Muscle of back (tissue), 11 donors: ENCODE data around the gene BAHD1. TPM values are rescaled to one million over a fixed set of nuclear protein-coding genes. Genes with fewer than 3 reads are reported as not detected.

ENCODE experiments used
- DNase-seq, 3 donors: peaks; one replicate each; pipeline versions ENCODE4 v3.0.0 to v3.0.0-alpha.2; 2013
- polyA plus RNA-seq, 10 donors: library from polyadenylated mRNA; unstranded; fragments of 120-200 nt; gene quantifications; one replicate each; pipeline ENCODE4 v1.2.1, GENCODE V29; 2013; ENCODE audit not compliant: insufficient read length in 10 of 10

Gene BAHD1
- polyA plus RNA-seq, 10 donors, result 15.9 to 22.7 (median 18.2) TPM

DNA sequence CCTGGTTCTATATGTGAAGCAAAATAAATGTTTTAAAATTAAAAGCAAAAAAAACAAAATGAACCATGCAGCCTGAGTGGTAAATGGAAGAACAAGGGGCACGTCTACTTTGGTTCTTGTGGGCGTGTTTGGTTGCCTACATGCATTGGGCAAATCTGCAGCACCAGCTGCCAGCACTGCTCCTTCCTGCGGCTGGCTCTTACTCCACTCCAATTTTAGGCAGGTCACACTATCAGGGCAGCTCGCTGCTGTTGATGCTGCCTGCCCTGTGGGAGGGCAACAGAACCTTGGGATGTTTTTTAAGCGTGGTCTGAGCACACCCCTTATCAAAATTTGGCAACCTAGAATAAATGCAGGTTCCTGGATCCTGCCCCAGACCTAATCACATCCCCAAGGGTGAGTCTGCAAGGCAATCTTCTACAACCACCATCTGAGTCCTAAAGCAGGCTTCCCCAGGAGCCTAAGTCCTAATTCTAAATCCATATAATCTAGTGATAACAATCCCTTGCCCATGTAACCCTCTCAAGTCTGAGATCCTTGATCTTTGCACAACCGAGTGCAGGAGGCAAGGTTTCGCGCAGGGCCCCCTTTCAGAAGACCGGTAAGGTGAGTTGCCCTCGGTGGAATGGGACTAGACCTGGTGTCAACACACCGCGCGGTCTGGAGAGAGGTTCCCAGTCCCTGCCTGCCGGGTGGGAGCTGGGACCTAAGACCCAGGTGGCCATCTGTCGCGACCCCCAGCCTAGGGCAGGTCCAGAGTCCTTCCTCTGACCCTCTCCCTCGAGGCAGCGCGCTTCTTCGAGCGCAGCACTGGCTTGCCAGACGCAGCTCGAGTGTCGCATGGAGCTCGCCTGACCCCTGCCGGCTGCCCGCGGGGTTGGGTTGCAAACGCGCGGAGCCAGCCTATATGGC lies 19.3 kb upstream of the BAHD1 start:
- peak in 2 of 3 donors; percentile 77 to 87 for DNase-seq

DNA sequence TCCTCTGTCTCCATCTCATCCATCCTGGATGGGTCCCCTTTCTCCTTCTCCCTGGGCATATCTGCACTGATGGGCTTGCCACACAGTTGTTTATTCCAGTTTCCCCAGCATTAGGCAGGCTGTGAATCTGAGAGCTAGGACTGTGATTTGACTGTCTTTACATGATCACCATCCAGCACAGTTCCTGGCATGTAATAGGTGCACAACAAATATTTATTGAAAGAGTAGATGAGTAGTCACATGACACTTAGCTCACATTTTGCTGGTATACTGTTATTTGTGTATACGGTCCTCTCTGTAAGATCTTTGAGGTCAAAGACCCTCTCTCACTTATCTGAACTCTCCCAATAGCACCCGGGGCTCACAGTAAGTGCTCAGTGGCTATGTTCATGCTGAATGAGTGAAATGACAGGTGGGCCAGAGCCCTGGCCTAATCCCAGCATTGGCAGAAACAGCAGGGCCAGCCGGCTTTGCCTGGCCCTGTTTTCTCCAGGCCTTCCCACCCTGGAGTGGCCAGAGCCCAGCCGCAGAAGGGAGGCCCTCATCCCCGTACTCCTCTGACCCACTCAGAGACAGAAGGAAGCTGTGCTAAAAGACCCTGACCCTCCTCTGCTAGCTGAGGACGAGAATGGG lies 16.2 kb upstream of the BAHD1 start:
- peak in 2 of 3 donors; percentile 56 to 65 for DNase-seq

DNA sequence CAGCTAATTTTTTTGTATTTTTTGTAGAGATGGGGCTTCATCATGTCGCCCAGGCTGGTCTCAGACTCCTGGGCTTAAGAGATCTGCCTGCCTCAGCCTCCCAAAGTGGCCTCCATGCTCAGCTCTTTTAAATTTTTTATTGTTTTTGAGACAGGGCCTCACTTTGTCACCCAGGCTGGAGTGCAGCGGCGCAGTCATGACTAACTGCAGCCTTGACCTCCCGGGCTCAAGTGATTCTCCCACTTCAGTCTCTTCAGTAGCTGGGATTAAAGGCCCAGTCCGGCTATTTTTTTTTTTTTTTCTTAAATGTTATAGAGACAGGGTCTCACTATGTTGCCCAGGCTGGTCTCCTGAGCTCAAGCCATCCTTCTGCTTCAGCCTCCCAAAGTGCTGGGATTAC lies 15.1 kb upstream of the BAHD1 start:
- DNase-seq, result no peak

DNA sequence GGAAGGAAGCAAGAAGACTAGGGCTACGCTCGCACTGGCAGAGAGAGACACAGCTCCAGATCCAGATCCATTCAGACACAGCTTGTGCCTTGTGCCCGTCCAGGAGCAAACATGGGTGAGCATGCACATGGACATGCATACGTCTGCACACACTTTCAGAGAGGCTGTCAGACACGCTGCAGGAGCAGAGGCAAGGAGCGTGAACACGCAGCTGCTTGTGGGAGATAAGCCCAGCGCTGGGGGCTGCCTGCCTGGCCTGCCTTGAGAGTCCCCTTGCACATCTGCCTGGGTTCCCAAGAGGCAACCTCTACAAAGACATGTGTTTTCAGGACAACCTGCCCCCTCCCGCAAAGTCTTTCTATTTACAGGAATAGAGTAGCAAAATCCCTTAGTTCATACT lies 13.6 kb upstream of the BAHD1 start:
- no peak for DNase-seq

DNA sequence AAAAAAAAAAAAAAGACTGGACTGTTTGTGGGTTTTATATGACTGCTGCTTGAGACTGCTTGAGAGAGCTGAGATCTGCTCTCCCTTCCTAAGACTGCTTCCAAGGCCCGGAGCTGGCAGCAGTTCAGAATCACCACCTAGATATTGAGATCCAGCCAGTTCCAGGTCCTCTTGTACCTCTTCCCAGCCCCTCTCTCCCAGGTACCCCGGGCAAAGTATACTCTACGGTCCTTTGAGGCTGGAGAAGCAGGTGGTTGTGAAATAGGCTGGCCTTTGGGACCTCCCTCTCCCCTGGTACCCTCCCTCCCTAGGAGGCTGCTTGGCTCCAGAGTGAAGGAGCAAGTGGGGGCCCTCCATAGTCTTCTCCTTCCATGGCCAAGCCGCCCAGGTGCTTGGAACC lies 12.6 kb upstream of the BAHD1 start:
- no peak for DNase-seq

DNA sequence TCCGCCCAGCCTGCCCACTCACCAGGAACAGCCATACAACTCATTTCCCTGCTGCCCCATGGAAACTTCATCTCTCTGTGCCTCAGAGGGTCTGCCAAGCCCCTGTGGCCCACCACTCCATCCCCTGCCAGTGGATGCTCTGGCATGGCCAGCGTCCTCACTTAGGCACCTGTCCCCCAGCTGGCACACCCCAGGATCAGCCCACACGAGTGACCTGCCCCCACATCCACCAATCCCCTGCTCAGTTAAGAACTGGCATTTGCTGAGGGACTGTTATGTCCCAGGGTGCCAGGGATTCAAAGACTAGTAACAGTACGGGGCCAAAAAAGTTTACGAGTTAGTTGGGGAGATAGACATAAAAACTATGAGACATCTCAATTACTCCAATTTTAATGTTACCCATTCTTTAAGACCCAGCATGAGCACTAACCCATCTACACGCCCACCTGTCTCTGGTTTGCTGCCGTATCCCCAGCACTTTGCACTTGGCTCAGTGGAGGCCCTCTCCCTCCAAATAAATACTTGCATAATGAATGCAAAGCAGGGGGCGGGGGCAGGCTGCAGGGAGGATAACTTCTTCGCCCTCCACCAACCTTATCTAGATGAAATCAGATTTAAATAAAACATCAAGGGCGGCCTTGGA lies 11.6 kb upstream of the BAHD1 start:
- DNase-seq, result no peak

DNA sequence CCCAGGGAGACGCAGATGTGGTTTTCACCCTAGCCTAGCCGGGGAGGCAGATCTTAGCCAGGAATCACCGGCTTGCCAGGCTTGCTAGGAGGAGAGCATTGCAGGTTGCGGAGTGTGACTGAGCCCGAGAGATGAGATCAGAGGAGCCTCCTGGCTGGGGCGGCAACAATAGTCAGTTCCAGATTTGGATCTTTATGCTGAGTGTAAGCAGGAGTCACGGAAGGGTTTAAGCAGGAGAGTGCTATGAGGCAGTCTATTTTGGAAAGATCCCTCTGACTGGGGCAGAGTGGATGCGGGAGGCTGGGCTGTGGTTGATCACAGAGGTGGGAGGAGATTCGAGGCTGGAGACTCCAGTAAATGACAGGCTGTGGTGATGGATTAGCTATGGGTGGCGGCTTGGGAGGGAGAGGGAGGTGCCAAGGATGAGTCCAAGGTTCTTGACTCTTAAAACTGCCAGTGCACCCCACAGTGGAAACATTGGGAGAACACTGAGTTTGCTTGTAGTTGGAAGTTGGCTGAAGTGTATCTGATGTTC lies 10.4 kb upstream of the BAHD1 start:
- no peak for DNase-seq

DNA sequence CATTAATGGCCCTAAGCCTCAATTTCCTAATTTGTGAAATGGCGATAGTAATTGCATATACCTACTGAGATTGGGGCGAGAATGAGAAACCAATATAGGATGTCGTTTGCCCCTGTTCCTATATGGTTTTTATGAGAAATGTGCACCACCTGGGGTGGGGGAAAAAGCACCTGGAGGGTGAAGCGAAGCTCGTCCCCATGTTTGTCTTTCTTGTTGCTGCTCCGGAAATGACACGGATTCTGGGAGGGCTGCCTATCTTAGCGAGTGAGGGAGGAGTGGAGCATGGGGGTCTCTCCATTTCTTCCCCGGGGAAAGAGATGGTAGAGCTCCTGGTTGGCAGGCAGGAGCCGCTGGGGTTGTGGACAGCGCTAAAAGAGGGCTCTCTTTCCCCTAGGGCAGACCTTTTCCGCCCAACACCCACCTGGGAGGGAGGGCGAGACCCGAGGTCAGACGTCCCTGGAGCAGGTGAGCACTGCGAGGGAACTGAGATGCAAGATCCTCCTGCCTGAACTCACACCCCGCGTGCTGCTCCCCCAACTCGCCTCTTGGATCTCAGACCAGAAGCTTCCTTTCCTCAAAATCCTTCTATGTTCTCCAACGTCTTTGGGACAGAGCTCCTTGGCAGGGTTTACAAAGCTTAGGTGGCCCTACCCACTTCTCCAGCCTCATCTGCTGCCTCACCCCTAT lies 5.6 kb upstream of the BAHD1 start:
- DNase-seq, result no peak

DNA sequence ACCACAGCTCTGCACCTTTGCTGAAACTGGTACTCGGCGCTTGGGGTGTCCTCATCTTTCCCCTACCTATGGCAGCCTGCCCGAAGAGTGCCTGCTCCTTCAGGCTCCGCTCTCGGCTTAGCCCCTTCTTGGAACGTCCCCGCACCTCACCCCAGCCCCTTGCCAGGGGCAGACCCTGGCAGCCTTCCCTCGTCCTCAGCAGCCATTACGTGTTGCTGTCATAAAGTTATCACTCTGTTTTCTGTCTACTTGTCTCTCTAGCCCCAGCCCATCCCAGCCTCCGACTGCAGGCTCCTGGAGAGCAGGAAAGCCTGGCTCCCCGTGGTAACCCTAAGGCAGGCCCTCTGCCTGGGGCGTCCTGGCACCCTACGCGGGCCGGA lies 5.1 kb upstream of the BAHD1 start:
- DNase-seq, result peak in 1 of 3 donors; percentile 40

DNA sequence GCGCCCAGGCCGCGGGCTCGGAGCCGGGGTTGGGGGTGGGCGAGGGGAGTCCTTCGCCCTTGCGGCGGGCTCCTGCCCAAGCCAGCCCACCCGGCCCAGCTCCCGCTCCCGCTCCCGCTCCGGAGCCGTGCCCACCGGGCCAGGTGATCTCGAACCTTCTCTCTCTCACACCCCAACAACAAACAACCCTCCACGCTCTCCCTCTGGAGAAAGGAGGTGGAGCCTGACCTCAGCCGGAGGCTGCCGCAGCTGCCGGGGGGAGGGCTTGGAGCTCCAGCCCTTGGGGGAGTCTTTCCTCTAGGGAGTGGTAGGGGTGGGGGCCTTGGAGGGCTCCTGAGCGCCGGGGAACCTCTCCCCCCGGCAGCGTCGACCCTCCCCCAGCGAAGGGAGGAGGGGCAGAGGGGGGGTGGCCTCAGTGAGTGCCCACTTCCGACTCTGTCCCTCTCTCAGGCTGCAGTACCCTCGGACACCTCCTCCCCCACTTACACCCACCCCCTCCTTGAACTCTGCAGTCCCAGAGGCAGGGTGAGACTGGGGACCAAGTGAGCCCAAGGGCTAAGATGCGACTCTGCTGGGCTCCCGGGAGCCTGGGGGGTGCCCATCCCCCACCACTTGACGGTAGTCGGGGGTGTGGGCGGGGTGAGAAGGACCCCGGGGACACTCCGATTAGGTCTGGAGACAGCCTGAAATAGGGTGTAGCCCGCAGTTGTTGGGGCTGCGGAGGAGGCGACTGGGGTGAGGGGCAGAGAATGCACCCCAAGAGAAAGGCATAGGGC lies 4.4 kb upstream of the BAHD1 start:
- peak in 1 of 3 donors; percentile 49 for DNase-seq

DNA sequence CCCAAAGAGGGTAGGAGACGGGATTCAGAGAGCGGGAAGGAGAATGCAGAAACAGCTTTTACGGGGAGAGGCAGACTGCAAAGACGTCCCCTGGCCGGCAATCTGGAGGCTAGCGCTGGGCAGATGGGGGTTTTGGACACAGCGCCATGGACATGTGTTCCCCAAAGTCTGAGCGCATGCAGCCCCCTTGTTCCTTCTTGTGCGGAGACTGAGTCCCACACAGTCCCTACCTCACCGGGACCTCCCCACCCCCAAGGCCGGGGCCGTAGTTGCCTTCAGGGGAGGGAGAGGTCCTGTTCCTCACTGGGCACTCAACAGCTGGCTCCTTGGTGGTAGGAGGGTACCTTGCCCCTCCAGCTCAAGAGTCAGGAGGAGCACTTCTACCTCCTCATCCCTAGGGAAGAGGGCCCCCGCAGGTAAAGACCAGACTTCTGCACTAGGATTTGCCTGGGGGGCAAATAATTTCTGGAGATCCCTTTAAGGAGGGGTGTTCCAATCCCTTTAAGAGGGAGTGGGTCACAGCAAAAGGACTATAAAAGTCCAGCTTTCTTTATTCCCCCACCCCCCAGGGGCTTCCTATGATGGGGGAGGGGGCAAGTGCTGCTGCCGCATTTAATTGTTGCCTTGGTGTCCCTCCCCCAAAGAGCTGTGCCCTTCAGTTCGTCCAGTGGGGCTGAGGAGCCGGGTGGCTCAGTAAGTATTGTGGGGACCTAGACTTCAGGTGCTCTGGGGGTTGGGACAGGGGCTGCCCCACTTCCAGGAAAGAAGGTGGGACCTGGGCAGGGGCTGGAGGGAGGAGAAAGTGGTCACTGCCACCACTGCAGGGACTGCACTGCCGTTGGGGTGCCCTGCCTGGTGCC lies 3.6 kb upstream of the BAHD1 start:
- peak in 1 of 3 donors; percentile 38 for DNase-seq

DNA sequence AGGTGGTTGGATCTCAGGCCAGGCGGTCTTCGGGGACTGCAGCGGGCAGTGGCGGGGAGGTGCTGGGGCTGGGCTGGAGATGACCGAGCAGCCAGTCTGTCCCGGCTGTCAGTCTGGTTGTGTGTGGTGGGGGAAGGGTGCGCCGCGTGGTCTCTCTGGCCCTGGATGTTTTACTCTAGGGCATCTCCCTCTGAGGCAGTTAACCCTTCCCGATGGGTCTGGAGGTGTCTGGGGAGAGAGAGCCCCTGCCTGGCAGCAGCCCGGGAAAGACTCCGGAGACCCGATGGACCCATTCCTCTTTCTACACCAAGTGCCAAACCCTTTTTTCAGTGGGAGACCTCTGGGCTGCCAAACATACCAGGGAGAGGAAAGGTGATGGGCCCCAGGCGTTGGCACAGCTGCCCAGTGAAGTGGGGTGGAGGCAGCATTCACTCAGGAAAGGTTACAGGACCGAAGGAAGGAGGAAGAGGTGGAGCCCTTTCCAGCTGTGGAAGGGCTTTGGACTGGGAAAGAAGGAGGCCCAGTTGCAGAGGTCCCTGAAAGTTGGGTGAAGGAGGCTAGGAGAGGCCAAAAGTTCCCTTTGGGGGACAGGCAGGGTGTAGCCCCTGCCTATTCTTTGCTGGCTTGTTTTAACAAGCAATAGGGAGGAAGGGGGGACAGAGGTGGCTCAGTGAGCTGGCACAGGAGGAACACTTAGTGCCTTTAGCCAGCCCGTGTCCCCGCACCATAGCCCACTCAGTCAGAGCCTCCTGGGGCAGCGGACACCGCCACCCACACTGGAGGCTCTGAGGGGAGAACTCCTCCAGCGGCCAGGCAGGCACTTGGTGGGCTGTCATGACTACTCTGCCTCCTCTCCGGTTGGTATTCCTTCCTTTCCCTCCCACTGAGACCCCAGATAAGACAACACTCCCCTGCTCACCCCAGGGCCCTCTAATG lies 2.7 kb upstream of the BAHD1 start:
- DNase-seq, result no peak

DNA sequence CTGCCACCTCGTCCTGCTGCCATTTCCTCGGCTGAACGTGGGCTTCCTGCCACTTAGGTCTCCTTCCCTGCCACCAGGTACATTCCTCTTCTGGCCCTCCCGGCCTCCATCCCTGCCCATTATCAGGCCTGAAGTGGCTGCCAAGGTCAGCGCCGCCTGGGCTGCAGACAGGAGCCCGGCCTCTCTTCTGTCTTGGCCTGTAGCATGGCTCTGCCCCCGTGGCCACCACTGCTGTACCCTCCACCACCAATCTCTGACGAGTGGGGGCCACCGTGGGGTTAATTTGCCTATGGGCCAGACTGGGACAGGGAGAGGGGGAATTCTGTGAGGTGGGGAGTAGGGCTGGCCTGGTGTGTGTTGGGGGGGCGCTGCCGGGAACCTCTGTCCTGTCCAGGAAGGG lies 2.0 kb upstream of the BAHD1 start:
- DNase-seq, result peak in 1 of 3 donors; percentile 19

DNA sequence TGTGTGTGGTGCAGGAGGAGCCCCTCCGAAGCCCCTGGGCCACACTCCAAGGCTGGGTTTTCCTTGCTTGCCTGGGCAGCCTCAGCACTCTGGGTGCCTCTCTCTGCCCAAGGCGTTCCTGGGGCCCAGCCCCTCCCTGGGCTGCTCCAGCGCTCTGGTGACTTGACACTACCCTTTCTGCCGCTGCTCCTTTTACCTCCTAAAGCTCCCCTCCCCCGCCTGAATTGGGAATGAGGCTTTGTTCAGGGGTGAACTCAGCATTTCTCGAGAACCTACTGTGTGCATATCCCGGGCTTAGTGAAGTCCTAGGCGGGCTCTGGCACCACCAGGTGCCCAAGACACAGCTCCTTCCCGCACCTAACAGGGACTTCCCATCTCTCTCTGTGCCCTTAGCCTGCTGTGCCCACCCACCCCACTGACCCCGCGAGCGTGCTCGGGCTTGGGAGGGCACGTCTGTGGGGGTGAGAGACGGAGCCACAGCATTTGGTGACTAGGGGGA lies 1.2 kb upstream of the BAHD1 start:
- peak in 1 of 3 donors; percentile 56 for DNase-seq

DNA sequence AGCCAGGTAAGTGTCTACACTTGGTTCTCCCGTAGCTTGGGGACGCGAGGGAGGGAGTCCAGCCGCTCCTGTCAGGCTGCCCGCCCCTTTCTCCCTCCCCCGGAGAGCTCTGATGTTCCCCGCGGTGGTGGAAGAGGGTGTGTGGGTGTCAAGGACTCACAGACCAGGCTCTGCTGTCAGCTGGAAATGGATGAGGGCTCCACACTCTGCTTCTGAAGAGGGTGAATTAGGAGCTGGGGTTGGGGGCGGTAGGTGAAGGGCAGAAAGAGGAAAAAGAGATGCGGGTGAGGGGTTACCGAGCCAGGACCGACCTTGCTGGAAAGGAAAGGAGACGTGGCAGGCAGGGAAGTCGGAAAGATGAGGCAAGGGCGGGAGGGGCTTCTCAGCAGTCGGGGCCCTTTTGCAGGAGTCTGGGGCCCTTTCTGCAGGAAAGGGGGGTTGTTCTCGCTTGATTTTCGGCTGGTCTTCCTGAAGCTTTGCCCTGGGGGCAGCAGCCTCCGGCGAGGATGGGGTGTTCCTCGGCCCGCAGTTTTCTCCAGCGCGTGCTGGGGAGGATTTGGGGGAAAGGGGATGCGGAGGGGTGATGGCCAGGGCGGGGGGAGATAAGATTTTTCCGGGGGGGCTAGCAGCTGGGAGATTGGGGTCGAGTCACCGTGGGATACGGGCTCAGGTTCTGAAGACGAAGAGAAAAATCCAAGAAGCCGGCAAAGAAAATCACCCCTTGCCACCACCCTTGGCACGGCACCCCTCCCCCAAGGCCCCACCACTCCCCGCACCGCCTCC lies 602 bp upstream of the BAHD1 start:
- peak in 1 of 3 donors; percentile 69 for DNase-seq

DNA sequence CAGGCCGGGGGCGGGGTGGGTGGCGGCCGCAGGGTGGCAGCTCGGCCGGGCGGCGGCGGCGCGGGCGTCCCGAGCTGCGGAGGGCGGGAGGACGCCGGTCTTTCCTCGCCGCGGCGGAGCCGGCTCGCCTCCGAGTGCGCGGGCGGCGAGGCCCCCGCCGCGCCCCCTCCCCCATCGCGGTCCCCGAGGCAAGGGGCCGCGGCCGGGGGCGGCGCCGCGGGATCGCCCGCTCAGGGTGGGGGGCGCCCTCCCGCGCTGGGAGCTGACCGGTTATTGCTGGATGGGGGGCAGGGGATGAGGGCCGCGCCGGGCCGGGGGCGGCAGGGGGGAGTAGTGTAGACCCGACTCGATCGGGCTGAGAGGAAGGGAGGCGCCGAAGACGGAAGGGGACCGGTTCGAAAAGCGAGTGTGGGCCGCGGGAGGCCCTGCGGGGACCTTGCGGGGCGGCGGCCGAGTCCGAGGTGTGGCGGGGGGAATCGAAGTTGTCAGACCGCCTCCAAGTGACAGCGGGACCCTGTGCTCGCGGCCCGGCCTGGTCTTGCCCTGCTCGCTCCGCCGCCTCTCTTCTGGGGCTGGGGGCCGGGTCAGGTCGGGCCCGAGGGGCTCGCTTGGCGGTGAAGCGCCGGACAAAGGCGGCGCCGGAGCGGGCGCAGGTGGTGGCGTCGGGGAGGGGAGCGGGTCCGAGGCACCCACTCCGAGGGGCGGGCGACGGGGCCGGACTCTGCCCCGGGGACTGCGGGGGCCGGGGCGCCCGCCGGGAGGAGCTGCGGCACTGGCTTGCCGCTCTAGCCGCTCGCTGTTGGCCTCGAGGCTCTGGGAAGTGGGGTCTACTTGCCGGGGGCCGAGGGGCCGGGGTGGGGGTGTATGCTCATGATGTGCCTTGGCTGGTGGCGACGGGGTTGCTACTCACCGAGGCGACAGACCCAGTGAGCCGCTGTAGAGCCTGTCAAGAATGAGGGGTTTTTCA lies 1.1 kb downstream of the BAHD1 start:
- DNase-seq, result peak in 1 of 3 donors; percentile 57

DNA sequence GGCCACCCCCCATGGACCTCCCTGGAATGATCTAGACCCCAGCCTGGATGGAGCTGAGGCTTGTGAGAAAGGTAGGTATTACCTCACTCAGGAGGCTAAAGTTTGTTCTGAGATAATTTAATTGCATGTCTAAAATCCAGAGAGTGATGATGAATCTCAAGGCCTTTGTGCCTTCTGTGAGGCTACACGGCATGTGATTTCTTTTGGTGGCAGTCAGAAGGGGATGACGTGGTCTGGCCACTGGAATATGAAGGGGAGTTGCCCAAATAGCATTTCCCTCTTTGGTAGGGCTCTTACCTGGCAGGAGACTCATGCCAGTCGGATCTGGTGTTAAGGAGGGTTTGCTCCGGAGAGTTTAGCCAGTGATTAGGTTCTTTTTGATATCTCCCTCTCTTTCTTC lies 2.5 kb downstream of the BAHD1 start:
- DNase-seq, result no peak
